Naive thymus-derived CD4-positive, alpha-beta T cell (primary cell): Measurements from ENCODE around the gene CDH4. TPM values are rescaled to one million over a fixed set of nuclear protein-coding genes. Genes with fewer than 3 reads are reported as not detected.
A peak's percentile ranks its signal among the peaks of the same experiment; 100 is the strongest.
"Not testable (repeated sequence)": the region's sequence is repeated elsewhere in the genome, so short reads cannot be mapped to it uniquely, and the experiment has no call there.

Source experiments
- ATAC-seq: fragments of 150-1000 bp; cut with Tn5 transposase; 2 replicates; pipeline ENCODE4 v1.10.0; 2021; ENCODE audit warnings: mild to moderate bottlenecking, moderate library complexity
- CTCF ChIA-PET: fragments of 350-600 bp; sonication (Branson Sonifier 250); formaldehyde crosslinking; loops from one replicate; lab custom pipeline; 2021; ENCODE audit warnings: antibody characterized with exemption; lab: Charles Lee
- POLR2A ChIA-PET: fragments of 350-600 bp; sonication (Branson Sonifier 250); formaldehyde crosslinking; loops from one replicate; lab custom pipeline; 2021; ENCODE audit warnings: antibody characterized with exemption, inconsistent platforms; lab: Charles Lee
- DNase-seq, 9 donors: peaks; one replicate each; pipeline versions ENCODE4 v3.0.0 to v3.0.0-alpha.2; 2020 to 2022; ENCODE audit warnings: mixed read lengths in 1 of 9
- H3K27ac ChIP-seq: one replicate; pipeline ENCODE4 v1.7.0; 2013; ENCODE audit warnings: mild to moderate bottlenecking, low read depth, low read length, moderate library complexity
- H3K27me3 ChIP-seq, 2 donors: one replicate each; pipeline ENCODE4 v1.7.0; 2013; ENCODE audit warnings: low read length in 2 of 2, mild to moderate bottlenecking in 2 of 2, moderate library complexity in 2 of 2; ENCODE audit not compliant: control insufficient read depth in 2 of 2, insufficient read depth in 2 of 2
- H3K36me3 ChIP-seq, 3 experiments: 1 replicate in 2 of 3; 2 replicates in 1 of 3; pipeline ENCODE4 v1.7.0; 2013; ENCODE audit warnings: low read length in 3 of 3, mild to moderate bottlenecking in 3 of 3, moderate library complexity in 1 of 3; ENCODE audit not compliant: insufficient read depth in 3 of 3, control insufficient read depth in 2 of 3
- H3K4me1 ChIP-seq, 2 donors: one replicate each; pipeline ENCODE4 v1.7.0; 2013; ENCODE audit warnings: low read length in 2 of 2, mild to moderate bottlenecking in 2 of 2, moderate library complexity in 1 of 2; ENCODE audit not compliant: control insufficient read depth in 2 of 2, insufficient read depth in 2 of 2
- H3K4me3 ChIP-seq: 2 replicates; pipeline ENCODE4 v1.7.0; 2013; ENCODE audit warnings: mild to moderate bottlenecking, low read length
- H3K9me3 ChIP-seq, 3 experiments: 1 replicate in 2 of 3; 2 replicates in 1 of 3; pipeline ENCODE4 v1.7.0; 2013; ENCODE audit warnings: low read length in 3 of 3; ENCODE audit not compliant: control insufficient read depth in 2 of 3
- H3K27ac Mint-ChIP-seq, 9 donors: one replicate each; pipeline ENCODE4 v1.8.0; 2020 to 2022; ENCODE audit warnings: mixed read lengths in 9 of 9, mild to moderate bottlenecking in 8 of 9, moderate library complexity in 5 of 9, inconsistent platforms in 2 of 9
- H3K27me3 Mint-ChIP-seq, 5 donors: one replicate each; pipeline ENCODE4 v1.8.0; 2021 to 2022; ENCODE audit warnings: mixed read lengths in 5 of 5, mild to moderate bottlenecking in 1 of 5
- H3K36me3 Mint-ChIP-seq, 5 donors: one replicate each; pipeline ENCODE4 v1.8.0; 2020 to 2022; ENCODE audit warnings: mixed read lengths in 5 of 5, mild to moderate bottlenecking in 3 of 5, inconsistent platforms in 1 of 5
- H3K4me1 Mint-ChIP-seq, 7 donors: one replicate each; pipeline ENCODE4 v1.8.0; 2020 to 2022; ENCODE audit warnings: mixed read lengths in 7 of 7, mild to moderate bottlenecking in 3 of 7, inconsistent platforms in 1 of 7
- H3K4me3 Mint-ChIP-seq, 10 donors: one replicate each; pipeline ENCODE4 v1.8.0; 2020 to 2022; ENCODE audit warnings: mild to moderate bottlenecking in 10 of 10, mixed read lengths in 10 of 10, moderate library complexity in 6 of 10, inconsistent platforms in 2 of 10
- H3K9me3 Mint-ChIP-seq, 11 donors: one replicate each; pipeline ENCODE4 v1.8.0; 2020 to 2022; ENCODE audit warnings: mixed read lengths in 11 of 11, mild to moderate bottlenecking in 4 of 11, inconsistent platforms in 1 of 11, moderate library complexity in 1 of 11
- intact Hi-C, 2 donors: fragments of 100-400 bp; cut with micrococcal nuclease; formaldehyde crosslinking; loops; one replicate each; pipeline ENCODE4 v1.15.1; 2023
- polyA plus RNA-seq, 2 donors: library from polyadenylated mRNA; unstranded; fragments of 300-500 nt; fragmentation: Illumina TruSeq; gene quantifications; one replicate each; pipeline ENCODE4 v1.2.3, GENCODE V29; 2021
- total RNA-seq, 6 experiments: library from RNA in 5 of 6; stranded (reverse) in 5 of 6; gene quantifications; 1 replicate in 5 of 6; 2 replicates in 1 of 6; pipeline ENCODE4 v1.2.3 and lab custom pipeline; 2021 to 2026

Gene CDH4
- total and polyA plus RNA-seq, 7 experiments from 2014 or later: 0.05 to 0.43 (median 0.14) TPM; not detected in 1

- H3K4me1 ChIP-seq: peaks cover 3 to 9% of the 10 kb centered on the region in 2 donors
- no peak for DNase-seq
- Mint-ChIP-seq H3K36me3 (peaks cover 0 to 42% (median 32%) of the 10 kb centered on the region in 5 donors), H3K27ac (peak overlapping the region in 4 of 9 donors; percentile 29 to 69 (median 63)), H3K27me3 (peaks cover 0 to 2% (median 0%) of the 10 kb centered on the region in 5 donors), H3K9me3 (peaks cover 0 to 16% (median 10%) of the 10 kb centered on the region in 11 donors), H3K4me1 (peaks cover 7 to 32% (median 23%) of the 10 kb centered on the region in 7 donors), H3K4me3 (peak overlapping the region in 5 of 10 donors; percentile 2 to 73 (median 62))
- no peaks in the 10 kb centered on the region for H3K27me3 ChIP-seq
- intact Hi-C loops: no loop called here
- H3K27ac ChIP-seq: no peak overlapping the region
- peaks cover 0 to 11% (median 0%) of the 10 kb centered on the region in 3 experiments for H3K9me3 ChIP-seq
- H3K4me3 ChIP-seq: no peak overlapping the region
- ChIA-PET POLR2A (no interaction called here), CTCF (no interaction called here)
- H3K36me3 ChIP-seq: peaks cover 4 to 45% (median 4%) of the 10 kb centered on the region in 3 experiments
- ATAC-seq: peak; percentile 38
These were observed 728.9 kb downstream of the CDH4 start for GRCh38 chr20:61980647-61981583.

- H3K4me3 ChIP-seq, H3K27me3 Mint-ChIP-seq, ATAC-seq, intact Hi-C loops, H3K4me1 ChIP-seq, CTCF ChIA-PET, DNase-seq, POLR2A ChIA-PET, H3K27ac ChIP-seq, H3K27me3 ChIP-seq: not testable (repeated sequence)
- Mint-ChIP-seq H3K4me3 (peak overlapping the region in 4 of 10 donors; percentile 2 to 73 (median 62)), H3K9me3 (peaks cover 0 to 18% (median 12%) of the 10 kb centered on the region in 11 donors), H3K27ac (peak overlapping the region in 5 of 9 donors; percentile 43 to 66 (median 59)), H3K36me3 (peaks cover 1 to 45% (median 36%) of the 10 kb centered on the region in 5 donors), H3K4me1 (peaks cover 9 to 35% (median 27%) of the 10 kb centered on the region in 7 donors)
- Histone ChIP-seq H3K36me3 (peaks cover 0 to 37% (median 0%) of the 10 kb centered on the region in 3 experiments), H3K9me3 (peaks cover 0 to 14% (median 0%) of the 10 kb centered on the region in 3 experiments)
These were observed 729.6 kb downstream of the CDH4 start for GRCh38 chr20:61981691-61982090.

- Mint-ChIP-seq H3K4me3 (peak overlapping the region in 3 of 10 donors; percentile 19 to 43 (median 23)), H3K27ac (peak overlapping the region in 5 of 9 donors; percentile 9 to 84 (median 59)), H3K36me3 (peaks cover 6 to 49% (median 38%) of the 10 kb centered on the region in 5 donors), H3K4me1 (peaks cover 9 to 40% (median 32%) of the 10 kb centered on the region in 7 donors), H3K9me3 (peaks cover 0 to 23% (median 13%) of the 10 kb centered on the region in 11 donors), H3K27me3 (peaks cover 0 to 2% (median 0%) of the 10 kb centered on the region in 5 donors)
- Histone ChIP-seq H3K4me1 (peaks cover 3 to 9% of the 10 kb centered on the region in 2 donors), H3K9me3 (peaks cover 0 to 14% (median 0%) of the 10 kb centered on the region in 3 experiments), H3K4me3 (no peak overlapping the region), H3K27ac (no peak overlapping the region), H3K27me3 (no peaks in the 10 kb centered on the region), H3K36me3 (peaks cover 0 to 37% (median 0%) of the 10 kb centered on the region in 3 experiments)
- ATAC-seq (no peak), DNase-seq (peak in 2 of 9 donors; percentile 4)
- intact Hi-C loops: no loop called here
- ChIA-PET POLR2A (no interaction called here), CTCF (no interaction called here)
These were observed 730.3 kb downstream of the CDH4 start for GRCh38 chr20:61982191-61982950.

GRCh38 chr20:61982951-61983315 lies 730.9 kb downstream of the CDH4 start:
- Mint-ChIP-seq H3K36me3 (peaks cover 6 to 55% (median 40%) of the 10 kb centered on the region in 5 donors), H3K27me3 (peaks cover 0 to 2% (median 0%) of the 10 kb centered on the region in 5 donors), H3K4me1 (peaks cover 9 to 40% (median 32%) of the 10 kb centered on the region in 7 donors), H3K4me3 (no peak overlapping the region), H3K27ac (no peak overlapping the region), H3K9me3 (peaks cover 0 to 23% (median 13%) of the 10 kb centered on the region in 11 donors)
- ChIA-PET CTCF (no interaction called here), POLR2A (no interaction called here)
- peaks cover 0 to 38% (median 0%) of the 10 kb centered on the region in 3 experiments for H3K36me3 ChIP-seq
- DNase-seq (no peak), ATAC-seq (no peak)
- H3K4me1 ChIP-seq: peaks cover 3 to 9% of the 10 kb centered on the region in 2 donors
- H3K4me3 ChIP-seq: no peak overlapping the region
- intact Hi-C loops: no loop called here
- no peaks in the 10 kb centered on the region for H3K27me3 ChIP-seq
- peaks cover 0 to 14% (median 0%) of the 10 kb centered on the region in 3 experiments for H3K9me3 ChIP-seq
- no peak overlapping the region for H3K27ac ChIP-seq

- Histone ChIP-seq H3K4me3 (no peak overlapping the region), H3K27ac (no peak overlapping the region), H3K4me1 (peaks cover 3 to 9% of the 10 kb centered on the region in 2 donors), H3K36me3 (peaks cover 0 to 45% (median 0%) of the 10 kb centered on the region in 3 experiments), H3K9me3 (peaks cover 0 to 14% (median 0%) of the 10 kb centered on the region in 3 experiments), H3K27me3 (no peaks in the 10 kb centered on the region)
- H3K27ac Mint-ChIP-seq: peak overlapping the region in 3 of 9 donors; percentile 21 to 69 (median 63)
- CTCF ChIA-PET: no interaction called here
- ATAC-seq (no peak), DNase-seq (no peak)
- H3K4me3 Mint-ChIP-seq: peak overlapping the region in 4 of 10 donors; percentile 9 to 29 (median 22)
- H3K9me3 Mint-ChIP-seq: peaks cover 0 to 23% (median 13%) of the 10 kb centered on the region in 11 donors
- peaks cover 6 to 64% (median 45%) of the 10 kb centered on the region in 5 donors for H3K36me3 Mint-ChIP-seq
- peaks cover 9 to 42% (median 32%) of the 10 kb centered on the region in 7 donors for H3K4me1 Mint-ChIP-seq
- POLR2A ChIA-PET: no interaction called here
- H3K27me3 Mint-ChIP-seq: peaks cover 0 to 2% (median 0%) of the 10 kb centered on the region in 5 donors
- intact Hi-C loops: no loop called here
These were observed 731.9 kb downstream of the CDH4 start for GRCh38 chr20:61983965-61984364.

GRCh38 chr20:61984431-61984830 lies 732.4 kb downstream of the CDH4 start:
- H3K4me3 Mint-ChIP-seq: peak overlapping the region in 1 of 10 donors; percentile 28
- peaks cover 0 to 23% (median 13%) of the 10 kb centered on the region in 11 donors for H3K9me3 Mint-ChIP-seq
- H3K27ac ChIP-seq, DNase-seq, H3K27me3 Mint-ChIP-seq, CTCF ChIA-PET, H3K4me3 ChIP-seq, intact Hi-C loops, H3K27me3 ChIP-seq, H3K4me1 ChIP-seq, H3K27ac Mint-ChIP-seq, POLR2A ChIA-PET: not testable (repeated sequence)
- peaks cover 0 to 14% (median 0%) of the 10 kb centered on the region in 3 experiments for H3K9me3 ChIP-seq
- peaks cover 0 to 44% (median 0%) of the 10 kb centered on the region in 3 experiments for H3K36me3 ChIP-seq
- H3K4me1 Mint-ChIP-seq: peaks cover 9 to 44% (median 32%) of the 10 kb centered on the region in 7 donors
- peaks cover 6 to 67% (median 48%) of the 10 kb centered on the region in 5 donors for H3K36me3 Mint-ChIP-seq
- peak; percentile 47 for ATAC-seq
